ENCODE data around the gene MAP3K10.

MAP3K10 gene

GRCh38 chr19:40243181-40243580, 52.0 kb downstream of the MAP3K10 start:
- no peak overlapping the region for H3K27ac ChIP-seq
- TF ChIP-seq CTCF (conservative IDR thresholded peaks at IDR 0.05) (no peak), ZFX (IDR thresholded peaks at IDR 0.05) (no peak)

GRCh38 chr19:40244579-40245317, 53.5 kb downstream of the MAP3K10 start:
- H3K27ac ChIP-seq = no peak overlapping the region

GRCh38 chr19:40245506-40246128, 54.4 kb downstream of the MAP3K10 start:
- TF ChIP-seq ZFX (IDR thresholded peaks at IDR 0.05) (no peak), CTCF (conservative IDR thresholded peaks at IDR 0.05) (no peak)

More at GRCh38 chr19:40244579-40245317, 53.5 kb downstream of the MAP3K10 start:
- TF ChIP-seq CTCF (conservative IDR thresholded peaks at IDR 0.05) (no peak), ZFX (IDR thresholded peaks at IDR 0.05) (no peak)

GRCh38 chr19:40246292-40247073, 55.3 kb downstream of the MAP3K10 start:
- no peak overlapping the region for H3K27ac ChIP-seq
- TF ChIP-seq CTCF (conservative IDR thresholded peaks at IDR 0.05) (no peak), ZFX (IDR thresholded peaks at IDR 0.05) (no peak)

More at GRCh38 chr19:40245506-40246128, 54.4 kb downstream of the MAP3K10 start:
- no peak overlapping the region for H3K27ac ChIP-seq

GRCh38 chr19:40247178-40247577, 56.0 kb downstream of the MAP3K10 start:
- TF ChIP-seq ZFX (IDR thresholded peaks at IDR 0.05) (no peak), CTCF (conservative IDR thresholded peaks at IDR 0.05) (no peak)
- H3K27ac ChIP-seq = no peak overlapping the region

GRCh38 chr19:40247735-40248262, 56.6 kb downstream of the MAP3K10 start:
- TF ChIP-seq CTCF (conservative IDR thresholded peaks at IDR 0.05) (no peak), ZFX (IDR thresholded peaks at IDR 0.05) (no peak)

More at GRCh38 chr19:40247735-40248262, 56.6 kb downstream of the MAP3K10 start:
- no peak overlapping the region for H3K27ac ChIP-seq
